Suprapubic skin (tissue), 4 donors: ENCODE data around the gene NOL11. TPM values are rescaled to one million over a fixed set of nuclear protein-coding genes. Genes with fewer than 3 reads are reported as not detected.

Experiments used
- DNase-seq, 2 donors: peaks; one replicate each; pipeline ENCODE4 v3.0.0-alpha.2; 2019; ENCODE audit warnings: low spot score in 2 of 2
- H3K27ac ChIP-seq: fragments of 200-600 bp; sonication (generic); one replicate; pipeline ENCODE4 v1.5.1; 2019
- H3K27me3 ChIP-seq: fragments of 200-600 bp; sonication (generic); one replicate; pipeline ENCODE4 v1.5.1; 2019
- H3K36me3 ChIP-seq: fragments of 200-600 bp; sonication (generic); one replicate; pipeline ENCODE4 v1.5.1; 2019
- H3K4me1 ChIP-seq: fragments of 200-600 bp; sonication (generic); one replicate; pipeline ENCODE4 v1.5.1; 2019
- H3K4me3 ChIP-seq: fragments of 200-600 bp; sonication (generic); one replicate; pipeline ENCODE4 v1.5.1; 2019; ENCODE audit warnings: mild to moderate bottlenecking
- H3K9me3 ChIP-seq: fragments of 200-600 bp; sonication (generic); one replicate; pipeline ENCODE4 v1.5.1; 2019
- CTCF ChIP-seq, 2 donors: fragments of 200-600 bp in 1 of 2; fragments of 450-650 bp in 1 of 2; sonication (generic) in 1 of 2; IDR thresholded peaks; one replicate each; pipeline ENCODE4 v1.5.1; 2016 to 2019; ENCODE audit warnings: antibody characterized with exemption in 2 of 2, mild to moderate bottlenecking in 1 of 2, moderate library complexity in 1 of 2
- EP300 ChIP-seq: sonication (generic); formaldehyde crosslinking; IDR thresholded peaks from one replicate; pipeline ENCODE4 v1.6.1; 2017; ENCODE audit warnings: antibody characterized with exemption
- POLR2A ChIP-seq, 2 donors: fragments of 450-650 bp; IDR thresholded peaks; one replicate each; pipeline ENCODE4 v1.6.1; 2017; ENCODE audit warnings: antibody characterized with exemption in 2 of 2, mild to moderate bottlenecking in 2 of 2, moderate library complexity in 2 of 2
- POLR2AphosphoS5 ChIP-seq, 3 donors: sonication (generic); formaldehyde crosslinking; IDR thresholded peaks; one replicate each; pipeline ENCODE4 v1.6.1; 2017; ENCODE audit warnings: antibody characterized with exemption in 3 of 3
- WGBS: methylation state at CpG from one replicate; pipeline ENCODE4 v1.1.5; 2018; 5-methylcytosine and 5-hydroxymethylcytosine counted together
- total RNA-seq, 4 donors: library from RNA; depleted of rRNA; stranded (reverse); fragments of >200 nt; gene quantifications; one replicate each; pipeline ENCODE4 v1.1.0, GENCODE V29; 2016

Gene NOL11
- total RNA-seq, 4 donors from 2014 or later, result 25.0 to 43.6 (median 29.6) TPM

GRCh38 chr17:67707442-67707841 lies 10.3 kb upstream of the NOL11 start:
- WGBS, result 69% methylated on average over 2 of the region's 2 CpGs
- Histone ChIP-seq H3K9me3 (no peaks in the 10 kb centered on the region), H3K4me1 (no peaks in the 10 kb centered on the region), H3K27ac (no peak overlapping the region), H3K4me3 (no peak overlapping the region), H3K27me3 (no peaks in the 10 kb centered on the region), H3K36me3 (no peaks in the 10 kb centered on the region)
- DNase-seq, result no peak
- no peak for TF ChIP-seq CTCF (IDR thresholded peaks at IDR 0.05)
- TF ChIP-seq EP300, result no peak
- TF ChIP-seq POLR2A (IDR thresholded peaks at IDR 0.05), result no peak
- TF ChIP-seq POLR2AphosphoS5 (IDR thresholded peaks at IDR 0.05), result no peak

GRCh38 chr17:67708378-67708777 lies 9.4 kb upstream of the NOL11 start:
- no peaks in the 10 kb centered on the region for H3K9me3 ChIP-seq
- no peak for DNase-seq
- no peak overlapping the region for H3K27ac ChIP-seq
- H3K27me3 ChIP-seq, result no peaks in the 10 kb centered on the region
- no peaks in the 10 kb centered on the region for H3K36me3 ChIP-seq
- no peaks in the 10 kb centered on the region for H3K4me1 ChIP-seq
- TF ChIP-seq EP300 (no peak), POLR2AphosphoS5 (IDR thresholded peaks at IDR 0.05) (no peak), CTCF (IDR thresholded peaks at IDR 0.05) (no peak), POLR2A (IDR thresholded peaks at IDR 0.05) (no peak)
- WGBS, result 84% methylated on average over 3 of the region's 3 CpGs
- no peak overlapping the region for H3K4me3 ChIP-seq

- TF ChIP-seq POLR2AphosphoS5 (IDR thresholded peaks at IDR 0.05), result no peak
- Histone ChIP-seq H3K4me3 (no peak overlapping the region), H3K27me3 (no peaks in the 10 kb centered on the region), H3K36me3 (no peaks in the 10 kb centered on the region), H3K4me1 (peaks cover under 1% of the 10 kb centered on the region), H3K9me3 (no peaks in the 10 kb centered on the region), H3K27ac (no peak overlapping the region)
- 60% methylated on average over 4 of the region's 4 CpGs for WGBS
- no peak for DNase-seq
Observed at GRCh38 chr17:67711916-67712315, 5.8 kb upstream of the NOL11 start.

GRCh38 chr17:67712375-67712774 lies 5.4 kb upstream of the NOL11 start:
- no peak for DNase-seq
- Histone ChIP-seq H3K4me3 (no peak overlapping the region), H3K9me3 (no peaks in the 10 kb centered on the region), H3K4me1 (peaks cover 5% of the 10 kb centered on the region), H3K27me3 (no peaks in the 10 kb centered on the region), H3K36me3 (no peaks in the 10 kb centered on the region), H3K27ac (no peak overlapping the region)
- TF ChIP-seq EP300 (no peak), POLR2AphosphoS5 (IDR thresholded peaks at IDR 0.05) (no peak), POLR2A (IDR thresholded peaks at IDR 0.05) (no peak), CTCF (IDR thresholded peaks at IDR 0.05) (no peak)
- WGBS, result 92% methylated on average over 4 of the region's 4 CpGs

- peaks cover 5% of the 10 kb centered on the region for H3K4me1 ChIP-seq
- H3K27me3 ChIP-seq, result no peaks in the 10 kb centered on the region
- no peak for DNase-seq
- no peak overlapping the region for H3K27ac ChIP-seq
- no peaks in the 10 kb centered on the region for H3K9me3 ChIP-seq
- WGBS, result 87% methylated on average over 3 of the region's 3 CpGs
- H3K4me3 ChIP-seq, result no peak overlapping the region
- TF ChIP-seq EP300 (no peak), POLR2A (IDR thresholded peaks at IDR 0.05) (no peak), CTCF (IDR thresholded peaks at IDR 0.05) (no peak), POLR2AphosphoS5 (IDR thresholded peaks at IDR 0.05) (no peak)
- no peaks in the 10 kb centered on the region for H3K36me3 ChIP-seq
Observed at GRCh38 chr17:67713169-67713568, 4.6 kb upstream of the NOL11 start.

GRCh38 chr17:67716405-67716798 lies 1.3 kb upstream of the NOL11 start:
- H3K4me1 ChIP-seq, result peaks cover 23% of the 10 kb centered on the region
- 97% methylated on average over 6 of the region's 6 CpGs for WGBS
- no peak overlapping the region for H3K27ac ChIP-seq
- H3K4me3 ChIP-seq, result no peak overlapping the region
- no peaks in the 10 kb centered on the region for H3K9me3 ChIP-seq
- H3K36me3 ChIP-seq, result peaks cover 11% of the 10 kb centered on the region
- TF ChIP-seq EP300 (no peak), CTCF (IDR thresholded peaks at IDR 0.05) (no peak), POLR2A (IDR thresholded peaks at IDR 0.05) (no peak), POLR2AphosphoS5 (IDR thresholded peaks at IDR 0.05) (no peak)
- no peak for DNase-seq
- no peaks in the 10 kb centered on the region for H3K27me3 ChIP-seq
